Lower leg skin (tissue), 3 donors: ENCODE data around the gene TGFBRAP1.

Experiments
- CTCF ChIP-seq, 3 donors: fragments of 450-650 bp; IDR thresholded peaks; one replicate each; pipeline ENCODE4 v1.5.1; 2016; ENCODE audit warnings: antibody characterized with exemption in 3 of 3, mild to moderate bottlenecking in 3 of 3, moderate library complexity in 2 of 3
- POLR2A ChIP-seq, 2 donors: fragments of 450-650 bp; IDR thresholded peaks; one replicate each; pipeline ENCODE4 v1.6.1; 2016 to 2017; ENCODE audit warnings: antibody characterized with exemption in 2 of 2, mild to moderate bottlenecking in 1 of 2, moderate library complexity in 1 of 2

- TF ChIP-seq POLR2A (IDR thresholded peaks at IDR 0.05), result no peak
- TF ChIP-seq CTCF (IDR thresholded peaks at IDR 0.05), result no peak
Observed at GRCh38 chr2:105368759-105369408, 39.3 kb upstream of the TGFBRAP1 start.
